ENCODE data around the gene KCNMA1. TPM values are rescaled to one million over a fixed set of nuclear protein-coding genes. Genes with fewer than 3 reads are reported as not detected.

The KCNMA1 gene
- polyA plus RNA-seq, 1 of the 3 experiments (the other 2 are of a cell fraction), result 107 TPM

- peak; percentile 54 for DNase-seq
- Histone ChIP-seq H3F3A (replicated peaks; ENCODE audit: insufficient read depth) (peaks cover 5% of the 10 kb centered on the region), H3K4me1 (ENCODE audit: control insufficient read depth in 1 of 2, insufficient read depth in 2 of 2, low read depth in 1 of 2, low read length in 1 of 2) (peaks cover 0 to under 1% of the 10 kb centered on the region in 2 experiments; a peak in 2 of 4 replicates), H3K9ac (no peak overlapping the region), H3K4me3 (ENCODE audit: low read depth in 2 of 2, low read length in 1 of 2) (no peak overlapping the region), H3K9me2 (no peaks in the 10 kb centered on the region), H3K27ac (ENCODE audit: low read depth in 2 of 2, low read length in 1 of 2) (no peak overlapping the region), H3K9me3 (no peaks in the 10 kb centered on the region), H2AFZ (ENCODE audit: low read depth) (no peak overlapping the region), H3K79me2 (ENCODE audit: insufficient read depth) (no peaks in the 10 kb centered on the region), H3K4me2 (no peak overlapping the region), H3K27me3 (ENCODE audit: insufficient read depth) (no peaks in the 10 kb centered on the region), H3K36me3 (replicated peaks in 1 of 2; ENCODE audit: control insufficient read depth in 1 of 2, insufficient read depth in 2 of 2, low read length in 1 of 2) (no peaks in the 10 kb centered on the region), H4K20me1 (ENCODE audit: insufficient read depth) (no peaks in the 10 kb centered on the region)
- POLR2A ChIA-PET, result no interaction called here
- no peak for TF ChIP-seq FOXJ3 (CRISPR knock-in tag; IDR thresholded peaks at IDR 0.05)
- TF ChIP-seq FOXM1 (IDR thresholded peaks at IDR 0.05; ENCODE audit: low read depth), result no peak
- peak; percentile 67 for TF ChIP-seq RAD21 (IDR thresholded peaks at IDR 0.05; ENCODE audit: low read length)
- TF ChIP-seq SMC3 (IDR thresholded peaks at IDR 0.05; ENCODE audit: low read depth, low read length), result peak; percentile 69
- TF ChIP-seq CTCF (IDR thresholded peaks at IDR 0.05), result peak; percentile 60
- no peak for TF ChIP-seq EP300 (IDR thresholded peaks at IDR 0.05; ENCODE audit: borderline replicate concordance in 1 of 2, low read depth in 1 of 2, low read length in 1 of 2)
- CTCF ChIA-PET, result interaction anchor here (0.5 to 21.3 kb wide), 31 partner anchors 12 to 496 kb away, joined by 3 to 513 read pairs (median 4); no protein-coding TSS in a partner anchor
- 52% methylated on average over 6 of the region's 6 CpGs for WGBS (ENCODE audit: low lambda C conversion rate)
These were observed 6.3 kb upstream of the KCNMA1 start for GRCh38 chr10:77643795-77644468.

GRCh38 chr10:77641788-77642397, 4.3 kb upstream of the KCNMA1 start:
- H3F3A ChIP-seq (replicated peaks; ENCODE audit: insufficient read depth), result peaks cover 5% of the 10 kb centered on the region
- no peak overlapping the region; a peak in 1 of 4 replicates for H3K4me3 ChIP-seq (ENCODE audit: low read depth in 2 of 2, low read length in 1 of 2)
- POLR2A ChIA-PET, result no interaction called here
- no peak overlapping the region for H3K27ac ChIP-seq (ENCODE audit: low read depth in 2 of 2, low read length in 1 of 2)
- H3K9me3 ChIP-seq, result no peaks in the 10 kb centered on the region
- H3K27me3 ChIP-seq (ENCODE audit: insufficient read depth), result no peaks in the 10 kb centered on the region
- CTCF ChIA-PET, result interaction anchor here (0.6 to 21.3 kb wide), 50 partner anchors 8 to 485 kb away, joined by 3 to 513 read pairs (median 4); no protein-coding TSS in a partner anchor
- peak; percentile 72 for DNase-seq
- H3K4me2 ChIP-seq, result no peak overlapping the region
- H3K79me2 ChIP-seq (ENCODE audit: insufficient read depth), result peaks cover 7% of the 10 kb centered on the region
- H2AFZ ChIP-seq (ENCODE audit: low read depth), result no peak overlapping the region
- H4K20me1 ChIP-seq (ENCODE audit: insufficient read depth), result no peaks in the 10 kb centered on the region
- H3K36me3 ChIP-seq (replicated peaks in 1 of 2; ENCODE audit: control insufficient read depth in 1 of 2, insufficient read depth in 2 of 2, low read length in 1 of 2), result no peaks in the 10 kb centered on the region
- no peak overlapping the region for H3K9ac ChIP-seq
- 0% methylated on average over 5 of the region's 5 CpGs for WGBS (ENCODE audit: low lambda C conversion rate)
- TF ChIP-seq SMC3 (IDR thresholded peaks at IDR 0.05; ENCODE audit: low read depth, low read length) (peak; percentile 96), RAD21 (IDR thresholded peaks at IDR 0.05; ENCODE audit: low read length) (peak; percentile 99), RFX5 (IDR thresholded peaks at IDR 0.05; ENCODE audit: low read length) (peak; percentile 28; the same call in 1 of the 2 replicates), CHD2 (IDR thresholded peaks at IDR 0.05; ENCODE audit: low read length, partially characterized antibody) (no peak), TEAD4 (IDR thresholded peaks at IDR 0.05; ENCODE audit: borderline replicate concordance, insufficient read depth) (no peak), TCF12 (IDR thresholded peaks at IDR 0.05) (peak; percentile 27; the same call in 1 of the 2 replicates), JUND (IDR thresholded peaks at IDR 0.05) (no peak), PBX3 (IDR thresholded peaks at IDR 0.05) (peak; percentile 17; the same call in 1 of the 2 replicates), FOSL2 (IDR thresholded peaks at IDR 0.05; ENCODE audit: borderline replicate concordance, low read depth) (no peak), RCOR1 (IDR thresholded peaks at IDR 0.05; ENCODE audit: low read length) (0 out of 2 replicates have a peak, but pooled peaks have one; percentile 16), CTCF (IDR thresholded peaks at IDR 0.05) (peak; percentile 90), USF1 (IDR thresholded peaks at IDR 0.05; ENCODE audit: borderline replicate concordance, low read depth) (no peak), RXRA (IDR thresholded peaks at IDR 0.05; ENCODE audit: borderline replicate concordance, low read depth) (no peak)
- no peaks in the 10 kb centered on the region for H3K9me2 ChIP-seq
- peaks cover 0 to 10% of the 10 kb centered on the region in 2 experiments; a peak in 2 of 4 replicates for H3K4me1 ChIP-seq (ENCODE audit: control insufficient read depth in 1 of 2, insufficient read depth in 2 of 2, low read depth in 1 of 2, low read length in 1 of 2)

Data from SK-N-SH (cell line).